Endothelial cell of umbilical vein (primary cell): ENCODE results near the gene CFAP45. TPM values are rescaled to one million over a fixed set of nuclear protein-coding genes. Genes with fewer than 3 reads are reported as not detected.

Experiments
- BruUV-seq: library from RNA; stranded (reverse); fragments of 400-500 nt; replicated peaks from 2 replicates; lab custom pipeline; 2021; lab: Mats Ljungman, UMichigan
- CTCF ChIA-PET: fragments of 300-600, 350-600 bp; sonication (Branson Sonifier 250); formaldehyde crosslinking; loops from one replicate; lab custom pipeline; 2021; ENCODE audit warnings: antibody characterized with exemption, inconsistent platforms; lab: Charles Lee
- POLR2A ChIA-PET: fragments of 300-600, 350-600 bp; sonication (Branson Sonifier 250); formaldehyde crosslinking; loops from one replicate; lab custom pipeline; 2021; ENCODE audit warnings: antibody characterized with exemption, inconsistent platforms; lab: Charles Lee
- DNase-seq: peaks from one replicate; pipeline ENCODE4 v3.0.0-alpha.2; 2011; ENCODE audit warnings: low read depth, low spot score
- FAIRE-seq: peaks from 2 replicates; lab custom pipeline; 2011; peaks lifted over from hg19 to GRCh38; lab: Jason Lieb, UNC
- H2AFZ ChIP-seq: 2 replicates; pipeline ENCODE4 v1.6.0; 2012; ENCODE audit warnings: low read depth, low read length, control low read depth, inconsistent platforms
- H3K27ac ChIP-seq: 2 replicates; pipeline ENCODE4 v1.5.1; 2011; ENCODE audit warnings: low read depth, mild to moderate bottlenecking, control low read depth, low read length, moderate library complexity; ENCODE audit not compliant: insufficient read depth
- H3K27me3 ChIP-seq, 2 experiments: 2 replicates each; pipeline versions ENCODE4 v1.6.0 to v1.6.1; 2011; ENCODE audit warnings: low read length in 2 of 2, mixed read lengths in 1 of 2; ENCODE audit not compliant: control insufficient read depth in 2 of 2, insufficient read depth in 2 of 2
- H3K36me3 ChIP-seq, 2 experiments: 2 replicates in 1 of 2; 3 replicates in 1 of 2; pipeline ENCODE4 v1.5.1; 2011; ENCODE audit warnings: low read length in 2 of 2, mild to moderate bottlenecking in 1 of 2, moderate library complexity in 1 of 2; ENCODE audit not compliant: control insufficient read depth in 2 of 2, insufficient read depth in 2 of 2; ENCODE audit errors: extremely low read depth in 1 of 2
- H3K4me1 ChIP-seq: 3 replicates; pipeline ENCODE4 v1.5.1; 2011; ENCODE audit warnings: mild to moderate bottlenecking, low read length; ENCODE audit not compliant: control insufficient read depth, insufficient read depth; ENCODE audit errors: extremely low read depth
- H3K4me2 ChIP-seq: 2 replicates; pipeline ENCODE4 v1.6.1; 2011; ENCODE audit warnings: low read length, control low read depth, mixed read lengths; ENCODE audit not compliant: insufficient read depth
- H3K4me3 ChIP-seq, 3 experiments: fragments of 200-600 bp in 1 of 3; sonication (generic), shearing (Covaris generic) in 1 of 3; replicated peaks in 1 of 3; 2 replicates each; pipeline ENCODE4 v1.5.1; 2011 to 2016; ENCODE audit warnings: control low read depth in 3 of 3, low read length in 3 of 3, mild to moderate bottlenecking in 2 of 3, inconsistent platforms in 1 of 3, low read depth in 1 of 3, moderate library complexity in 1 of 3; ENCODE audit not compliant: insufficient read depth in 1 of 3
- H3K79me2 ChIP-seq: 2 replicates; pipeline ENCODE4 v1.6.0; 2012; ENCODE audit warnings: low read length, inconsistent platforms; ENCODE audit not compliant: control insufficient read depth, insufficient read depth
- H3K9ac ChIP-seq: replicated peaks from 2 replicates; pipeline ENCODE3; 2011; ENCODE audit warnings: low read length, control low read depth; ENCODE audit not compliant: insufficient read depth; ENCODE audit errors: extremely low read depth
- H3K9me1 ChIP-seq: replicated peaks from 3 replicates; pipeline ENCODE4 v1.6.0; 2011; ENCODE audit warnings: mild to moderate bottlenecking, low read length; ENCODE audit not compliant: control insufficient read depth, insufficient read depth; ENCODE audit errors: extremely low read depth
- H3K9me3 ChIP-seq: replicated peaks from 2 replicates; pipeline ENCODE4 v1.5.1; 2012; ENCODE audit warnings: low read length, inconsistent platforms; ENCODE audit not compliant: control insufficient read depth, insufficient read depth
- H4K20me1 ChIP-seq: replicated peaks from 2 replicates; pipeline ENCODE3; 2011; ENCODE audit warnings: mild to moderate bottlenecking, low read length; ENCODE audit not compliant: control insufficient read depth, insufficient read depth; ENCODE audit errors: extremely low read depth
- CTCF ChIP-seq, 2 donors: IDR thresholded peaks; 1 replicate in 1 of 2; 2 replicates in 1 of 2; pipeline ENCODE4 v1.5.1; 2011; ENCODE audit warnings: low read length in 2 of 2, mild to moderate bottlenecking in 2 of 2, moderate library complexity in 2 of 2, control low read depth in 1 of 2, inconsistent platforms in 1 of 2, low read depth in 1 of 2; ENCODE audit not compliant: insufficient read depth in 1 of 2; ENCODE audit errors: extremely low read depth in 1 of 2
- EZH2 ChIP-seq: IDR thresholded peaks from 2 replicates; pipeline ENCODE4 v1.6.1; 2012; ENCODE audit warnings: borderline replicate concordance, low read depth, mild to moderate bottlenecking, moderate library complexity, low read length, inconsistent platforms; ENCODE audit not compliant: severe bottlenecking
- FOS ChIP-seq: IDR thresholded peaks from 2 replicates; pipeline ENCODE4 v1.6.1; 2011; ENCODE audit warnings: mild to moderate bottlenecking, low read length, moderate library complexity, borderline replicate concordance; ENCODE audit not compliant: insufficient read depth
- GATA2 ChIP-seq: IDR thresholded peaks from 2 replicates; pipeline ENCODE4 v1.7.0; 2011; ENCODE audit warnings: low read depth, mild to moderate bottlenecking, moderate library complexity, mixed read lengths, low read length; ENCODE audit not compliant: insufficient read length, insufficient read depth
- JUN ChIP-seq: IDR thresholded peaks from 2 replicates; pipeline ENCODE4 v1.6.1; 2011; ENCODE audit warnings: borderline replicate concordance, low read depth; ENCODE audit not compliant: insufficient read length, insufficient read depth
- MAX ChIP-seq: IDR thresholded peaks from 2 replicates; pipeline ENCODE4 v1.6.1; 2011; ENCODE audit not compliant: insufficient read depth, insufficient read length
- MYC ChIP-seq: IDR thresholded peaks from one replicate; pipeline ENCODE4 v1.6.1; 2011; ENCODE audit warnings: mild to moderate bottlenecking, low read depth, low read length
- POLR2A ChIP-seq: IDR thresholded peaks from 2 replicates; pipeline ENCODE4 v1.6.1; 2012; ENCODE audit warnings: low read depth, mild to moderate bottlenecking, control low read depth, low read length
- POLR2AphosphoS5 ChIP-seq: IDR thresholded peaks from 2 replicates; pipeline ENCODE4 v1.6.1; 2012; ENCODE audit warnings: low read depth, mild to moderate bottlenecking, control low read depth, low read length, moderate library complexity; ENCODE audit not compliant: insufficient read depth
- dilution Hi-C: fragments of 300-500 bp; cut with MboI; formaldehyde crosslinking; loops from one replicate; pipeline ENCODE4 v1.15.0; 2019; ENCODE audit warnings: low sequenced_read_pairs; ENCODE audit not compliant: extremely low pct_ligation_motif_present
- intact Hi-C: fragments of 100-400 bp; cut with micrococcal nuclease; formaldehyde crosslinking; loops from one replicate; pipeline ENCODE4 v1.10.0; 2022
- polyA plus RNA-seq, 4 experiments: library from polyadenylated mRNA; depleted of rRNA in 3 of 4; stranded (reverse) in 3 of 4; unstranded in 1 of 4; fragments of >200 nt; gene quantifications; 2 replicates each; pipeline versions ENCODE4 v1.2.1 to v1.2.3, GENCODE V29; 2011 to 2012; ENCODE audit warnings: missing spikeins in 1 of 4
- total RNA-seq: library from RNA; stranded (reverse); gene quantifications from 2 replicates; pipeline ENCODE4 v1.2.3, GENCODE V29; 2021

CFAP45 gene
- total and polyA plus RNA-seq, 2 donors (not counting 3 experiments of a cell fraction or from before 2014, with no cell fraction given), result 0.25 to 2.5 TPM

DNA sequence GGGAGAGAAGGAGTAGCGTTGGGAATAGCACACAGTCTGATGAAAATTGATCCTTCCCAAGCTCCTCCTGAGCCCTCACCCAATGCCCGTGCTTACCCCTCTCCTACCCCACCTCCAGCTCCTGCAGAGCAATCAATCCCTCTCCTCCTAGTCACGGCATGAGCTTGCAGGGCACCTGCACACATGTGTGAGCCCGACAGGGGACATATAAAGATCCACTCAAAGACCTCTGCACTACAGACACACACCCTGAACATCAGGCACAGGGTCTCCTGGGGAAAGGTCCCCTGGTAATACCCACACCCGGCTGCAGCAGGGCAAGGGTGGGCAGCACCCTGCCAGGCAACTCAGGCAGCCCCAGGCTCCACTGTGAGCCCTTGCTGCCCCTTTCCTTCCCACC is 37.9 kb downstream of the CFAP45 start:
- H2AFZ ChIP-seq, result no peak overlapping the region
- DNase-seq, result no peak
- no peak overlapping the region for H3K9ac ChIP-seq
- no peaks in the 10 kb centered on the region for H3K79me2 ChIP-seq
- CTCF ChIA-PET, result interaction anchor here (0.7 kb wide), 1 partner anchor 18 kb away, joined by 3 read pairs; no protein-coding TSS in a partner anchor
- H3K9me1 ChIP-seq, result no peaks in the 10 kb centered on the region
- H3K27ac ChIP-seq, result no peak overlapping the region
- no peaks in the 10 kb centered on the region for H3K36me3 ChIP-seq
- H4K20me1 ChIP-seq, result no peaks in the 10 kb centered on the region
- H3K4me3 ChIP-seq, result no peak overlapping the region
- H3K4me1 ChIP-seq, result no peaks in the 10 kb centered on the region
- FAIRE-seq, result no peak
- POLR2A ChIA-PET, result no interaction called here
- no peaks in the 10 kb centered on the region for H3K9me3 ChIP-seq
- TF ChIP-seq POLR2AphosphoS5 (no peak), EZH2 (no peak), FOS (no peak), POLR2A (no peak), GATA2 (no peak), JUN (no peak), MYC (no peak), MAX (no peak), CTCF (IDR thresholded peaks at IDR 0.05; ENCODE audit: extremely low read depth in 1 of 2, insufficient read depth in 1 of 2, low read depth in 1 of 2, low read length in 2 of 2) (no peak)
- intact Hi-C loops (no loop called here), dilution Hi-C loops (no loop called here)
- BruUV-seq, result no TSS peak
- H3K4me2 ChIP-seq, result no peak overlapping the region
- no peaks in the 10 kb centered on the region for H3K27me3 ChIP-seq
